Neural cell (in vitro differentiated cells): Measurements from ENCODE around the gene GPR85.

ENCODE experiments used
- CTCF ChIP-seq: fragments of 450-650 bp; IDR thresholded peaks from 2 replicates; pipeline ENCODE4 v1.5.1; 2014; ENCODE audit warnings: antibody characterized with exemption, mild to moderate bottlenecking, moderate library complexity; ENCODE audit not compliant: poor library complexity, severe bottlenecking
- EP300 ChIP-seq: fragments of 450-650 bp; conservative IDR thresholded peaks from 2 replicates; pipeline ENCODE4 v1.6.1; 2014; ENCODE audit warnings: antibody characterized with exemption, mild to moderate bottlenecking, moderate library complexity; ENCODE audit not compliant: poor library complexity, severe bottlenecking

- TF ChIP-seq CTCF: no peak
- no peak for TF ChIP-seq EP300
These were observed 32.8 kb upstream of the GPR85 start for GRCh38 chr7:113119429-113119828.
